ACC112 (cell line): ENCODE measurements around the gene HES4.
"Not testable (repeated sequence)": the region's sequence is repeated elsewhere in the genome, so short reads cannot be mapped to it uniquely, and the experiment has no call there.

Experiments used
- H2AFZ ChIP-seq: fragments of 200-600 bp; sonication (generic); one replicate; pipeline ENCODE4 v1.6.0; 2017; ENCODE audit warnings: antibody characterized with exemption, low read length; ENCODE audit not compliant: unreplicated experiment
- H3K27ac ChIP-seq: fragments of 200-600 bp; sonication (generic); 2 replicates; pipeline ENCODE4 v1.5.1; 2014; ENCODE audit warnings: low read depth, mild to moderate bottlenecking, antibody characterized with exemption, low read length, moderate library complexity
- H3K27me3 ChIP-seq: fragments of 200-600 bp; sonication (generic); 2 replicates; pipeline ENCODE4 v1.6.1; 2014; ENCODE audit warnings: mild to moderate bottlenecking, antibody characterized with exemption, low read length, moderate library complexity, mixed read lengths; ENCODE audit not compliant: insufficient read depth
- H3K36me3 ChIP-seq: fragments of 200-600 bp; sonication (generic); 2 replicates; pipeline ENCODE4 v1.6.1; 2016; ENCODE audit warnings: mild to moderate bottlenecking, antibody characterized with exemption, low read length, moderate library complexity, mixed read lengths; ENCODE audit not compliant: insufficient read depth
- H3K4me1 ChIP-seq: fragments of 200-600 bp; sonication (generic); one replicate; pipeline ENCODE4 v1.6.1; 2016; ENCODE audit warnings: low read length, mixed read lengths; ENCODE audit not compliant: insufficient read depth, unreplicated experiment, control insufficient read depth
- H3K4me3 ChIP-seq: fragments of 200-600 bp; sonication (generic); 2 replicates; pipeline ENCODE4 v1.5.1; 2014; ENCODE audit warnings: mild to moderate bottlenecking, low read depth, low read length
- H3K79me2 ChIP-seq: fragments of 200-600 bp; sonication (generic); one replicate; pipeline ENCODE4 v1.6.0; 2016; ENCODE audit warnings: low read length; ENCODE audit not compliant: control insufficient read depth, unreplicated experiment, insufficient read depth

The HES4 gene

DNA sequence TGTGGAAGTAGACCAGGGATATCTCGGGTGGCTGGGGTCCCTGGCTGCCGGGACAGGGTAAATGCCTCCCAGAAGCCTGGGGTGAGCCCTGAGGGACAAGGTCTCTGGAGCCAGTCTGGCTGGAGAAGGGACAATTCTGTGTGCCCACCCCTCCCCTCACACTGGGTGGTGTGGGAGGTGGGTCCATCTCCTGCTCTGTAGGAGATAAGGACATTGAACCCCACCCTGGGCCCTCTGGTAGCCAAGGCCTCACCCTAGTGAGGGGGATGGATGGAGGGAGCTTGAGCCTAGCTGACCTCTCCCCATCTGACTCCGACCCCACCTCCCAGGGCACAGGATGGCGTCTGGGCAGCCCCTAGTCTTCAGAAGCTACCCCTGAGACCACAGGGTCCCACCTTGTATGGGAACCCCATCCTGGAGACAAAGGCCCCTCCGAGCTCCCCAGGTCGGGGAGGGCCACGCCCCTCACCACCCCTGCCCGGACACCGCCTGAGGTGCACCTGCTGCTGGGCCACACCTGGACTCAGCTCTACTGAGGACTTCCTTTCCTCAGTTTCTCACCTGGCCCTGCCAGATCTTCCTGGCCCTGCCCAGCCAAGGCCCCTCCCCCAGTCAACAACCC lies 24.4 kb upstream of the HES4 start:
- H3K4me1 ChIP-seq: peaks cover 30% of the 10 kb centered on the region
- no peak overlapping the region for H2AFZ ChIP-seq
- no peaks in the 10 kb centered on the region for H3K36me3 ChIP-seq
- H3K27ac ChIP-seq: no peak overlapping the region
- no peaks in the 10 kb centered on the region for H3K27me3 ChIP-seq
- no peak overlapping the region for H3K4me3 ChIP-seq
- no peaks in the 10 kb centered on the region for H3K79me2 ChIP-seq

DNA sequence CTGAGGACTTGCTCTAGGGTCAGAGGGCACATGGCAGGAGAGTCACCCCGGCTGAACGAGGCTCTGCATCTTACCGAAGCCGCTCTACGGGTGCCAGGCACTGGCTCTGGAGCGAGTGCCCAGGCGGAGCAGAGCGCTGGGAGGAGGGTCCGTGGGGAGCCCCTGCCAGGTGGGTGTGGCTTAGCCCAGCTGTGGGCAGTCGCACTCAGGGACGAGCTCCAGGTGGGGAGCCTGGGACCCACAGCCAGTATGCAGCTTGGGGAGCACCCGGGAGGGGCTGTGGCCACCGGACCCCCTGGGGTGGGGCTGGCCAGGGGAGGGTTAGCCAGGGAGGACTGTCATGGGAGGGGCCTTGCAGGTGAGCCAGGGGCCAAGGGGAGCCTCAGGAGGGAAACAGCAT lies 23.8 kb upstream of the HES4 start:
- H2AFZ ChIP-seq: no peak overlapping the region
- H3K36me3 ChIP-seq: no peaks in the 10 kb centered on the region
- H3K79me2 ChIP-seq: no peaks in the 10 kb centered on the region
- no peaks in the 10 kb centered on the region for H3K27me3 ChIP-seq
- no peak overlapping the region for H3K27ac ChIP-seq
- H3K4me1 ChIP-seq: peaks cover 30% of the 10 kb centered on the region
- no peak overlapping the region for H3K4me3 ChIP-seq

DNA sequence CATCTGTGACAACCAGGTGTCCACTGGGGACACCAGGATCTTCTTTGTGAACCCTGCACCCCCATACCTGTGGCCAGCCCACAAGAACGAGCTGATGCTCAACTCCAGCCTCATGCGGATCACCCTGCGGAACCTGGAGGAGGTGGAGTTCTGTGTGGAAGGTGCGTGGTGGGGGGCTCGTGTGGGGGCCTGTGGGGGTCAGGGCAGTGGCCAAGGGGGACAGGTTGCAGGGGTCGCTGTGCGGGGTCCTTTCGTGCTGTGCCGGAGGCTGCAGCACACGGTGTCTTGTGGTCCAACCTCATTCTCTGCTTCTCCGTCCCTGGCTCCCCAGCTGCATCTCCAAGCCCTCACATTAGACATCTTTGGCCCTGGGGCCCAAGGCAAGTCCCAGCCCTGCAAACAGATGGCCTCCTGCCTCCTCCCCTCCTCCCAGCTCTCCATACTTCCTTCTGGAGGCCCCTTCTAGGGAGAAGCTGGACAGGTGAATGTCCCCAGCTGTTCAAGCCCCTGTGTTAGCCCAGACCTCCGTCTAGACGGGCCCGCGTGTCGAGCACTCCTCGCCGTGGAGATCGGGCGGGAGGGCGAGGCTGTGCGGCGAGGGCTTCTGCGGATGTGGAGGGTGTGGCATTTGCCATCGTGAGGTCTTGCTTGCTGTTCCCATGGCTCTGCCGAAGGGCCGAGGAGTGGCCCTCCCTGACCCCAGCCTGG lies 22.6 kb upstream of the HES4 start:
- no peaks in the 10 kb centered on the region for H3K36me3 ChIP-seq
- H3K4me3 ChIP-seq: no peak overlapping the region
- H3K4me1 ChIP-seq: peaks cover 30% of the 10 kb centered on the region
- H3K27me3 ChIP-seq: no peaks in the 10 kb centered on the region
- H3K27ac ChIP-seq: no peak overlapping the region
- no peaks in the 10 kb centered on the region for H3K79me2 ChIP-seq
- no peak overlapping the region for H2AFZ ChIP-seq

DNA sequence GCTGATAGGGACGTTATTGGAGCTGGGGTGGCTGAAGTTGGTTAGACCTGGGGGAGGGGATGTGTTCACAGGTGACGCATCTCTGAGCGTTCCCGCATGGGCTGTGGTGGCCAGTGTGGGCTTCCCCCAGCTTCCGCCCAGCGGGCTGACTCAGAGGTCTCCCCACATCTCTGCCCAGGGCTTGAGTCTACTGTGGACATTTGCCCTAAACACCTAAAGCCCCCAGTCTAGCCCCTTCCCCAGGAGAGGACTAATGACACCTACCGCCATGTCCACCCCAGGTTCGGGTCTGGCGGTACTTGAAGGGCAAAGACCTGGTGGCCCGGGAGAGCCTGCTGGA lies 22.0 kb upstream of the HES4 start:
- no peaks in the 10 kb centered on the region for H3K36me3 ChIP-seq
- peaks cover 30% of the 10 kb centered on the region for H3K4me1 ChIP-seq
- no peak overlapping the region for H3K4me3 ChIP-seq
- no peaks in the 10 kb centered on the region for H3K27me3 ChIP-seq
- no peaks in the 10 kb centered on the region for H3K79me2 ChIP-seq
- H2AFZ ChIP-seq: no peak overlapping the region
- no peak overlapping the region for H3K27ac ChIP-seq

DNA sequence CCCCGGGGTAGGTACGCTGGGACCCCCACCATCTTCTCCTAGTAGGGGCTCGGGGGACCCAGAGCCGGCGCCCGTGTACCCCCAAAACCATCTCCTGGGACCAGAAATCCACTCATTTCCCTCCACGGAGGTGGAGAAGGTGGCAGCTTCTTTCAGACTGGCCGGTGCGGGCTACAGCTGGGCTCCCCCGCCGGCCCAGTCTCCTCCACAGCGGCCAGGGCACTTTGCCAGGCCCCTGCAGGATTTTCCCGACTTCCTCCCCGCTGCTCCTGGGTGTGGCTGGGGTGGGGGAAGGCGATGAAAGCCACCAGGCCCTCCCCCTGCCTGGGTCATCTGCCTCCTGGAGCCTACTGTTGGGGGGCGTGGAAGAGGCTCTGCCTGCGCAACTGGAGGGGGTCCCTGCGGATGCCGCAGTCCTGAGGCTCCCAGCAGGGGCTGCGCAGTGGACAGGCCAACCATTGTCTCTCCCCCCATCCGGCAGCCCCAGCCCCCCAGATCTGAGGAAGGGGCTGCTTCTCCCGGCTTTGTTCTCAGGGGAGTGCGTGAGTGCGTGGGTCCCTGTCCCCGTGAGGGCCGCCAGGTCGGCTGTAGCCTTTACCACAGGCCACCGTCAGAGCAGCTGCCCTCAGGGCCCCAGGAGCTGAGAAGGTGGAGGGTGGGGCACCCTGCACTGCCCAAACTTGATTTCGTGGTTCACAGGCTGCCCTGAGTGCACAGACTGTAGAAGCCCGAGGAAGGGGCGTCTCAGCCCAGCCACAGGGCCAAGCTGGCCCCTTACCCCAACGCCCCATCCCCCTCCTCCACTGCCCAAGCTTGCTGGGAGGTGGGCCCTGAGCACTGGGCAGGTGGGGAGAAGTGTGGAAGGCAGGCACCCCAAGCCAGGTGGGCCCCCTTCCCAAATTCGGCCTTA lies 21.4 kb upstream of the HES4 start:
- H3K4me1 ChIP-seq: peaks cover 30% of the 10 kb centered on the region
- H3K36me3 ChIP-seq: no peaks in the 10 kb centered on the region
- no peaks in the 10 kb centered on the region for H3K79me2 ChIP-seq
- H3K27me3 ChIP-seq: no peaks in the 10 kb centered on the region
- peak overlapping the region; percentile 88 for H3K4me3 ChIP-seq
- no peak overlapping the region for H2AFZ ChIP-seq
- H3K27ac ChIP-seq: peak overlapping the region; percentile 62; the same call in 1 of the 2 replicates

DNA sequence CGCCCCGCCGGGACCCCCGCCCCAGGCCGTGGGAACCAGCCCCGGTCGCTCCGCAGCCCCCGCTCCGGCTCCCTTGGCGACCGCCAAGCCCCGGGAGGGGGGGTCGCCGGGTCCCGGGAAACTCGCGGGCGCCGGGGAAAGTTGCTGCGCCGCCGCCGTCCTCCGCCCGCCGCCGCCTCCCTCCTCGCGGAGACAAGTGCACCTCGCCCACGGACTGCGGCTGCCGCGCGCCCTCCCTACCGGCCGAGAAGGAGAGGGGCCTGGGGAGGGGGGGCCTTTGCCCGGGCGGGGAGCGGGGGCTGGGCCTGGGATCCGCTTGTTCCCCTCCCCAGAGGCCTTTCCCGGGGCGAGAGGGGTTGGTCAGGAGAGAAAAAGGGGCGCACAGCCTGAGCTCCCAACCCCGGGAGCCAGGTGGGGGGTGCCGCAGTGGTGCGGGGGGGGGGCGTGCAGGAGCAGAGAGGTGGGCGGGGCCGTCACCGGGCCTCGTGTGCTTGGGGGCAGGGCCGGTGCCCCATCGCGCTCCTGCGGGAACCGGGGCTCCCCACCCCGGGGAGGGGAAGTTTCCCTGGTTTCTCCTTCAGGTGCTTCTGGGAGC lies 20.6 kb upstream of the HES4 start:
- Histone ChIP-seq H3K4me3 (peak overlapping the region; percentile 88), H3K79me2 (no peaks in the 10 kb centered on the region), H3K27ac (peak overlapping the region; percentile 62; the same call in 1 of the 2 replicates), H3K27me3 (no peaks in the 10 kb centered on the region), H3K36me3 (no peaks in the 10 kb centered on the region), H3K4me1 (peaks cover 30% of the 10 kb centered on the region), H2AFZ (no peak overlapping the region)

DNA sequence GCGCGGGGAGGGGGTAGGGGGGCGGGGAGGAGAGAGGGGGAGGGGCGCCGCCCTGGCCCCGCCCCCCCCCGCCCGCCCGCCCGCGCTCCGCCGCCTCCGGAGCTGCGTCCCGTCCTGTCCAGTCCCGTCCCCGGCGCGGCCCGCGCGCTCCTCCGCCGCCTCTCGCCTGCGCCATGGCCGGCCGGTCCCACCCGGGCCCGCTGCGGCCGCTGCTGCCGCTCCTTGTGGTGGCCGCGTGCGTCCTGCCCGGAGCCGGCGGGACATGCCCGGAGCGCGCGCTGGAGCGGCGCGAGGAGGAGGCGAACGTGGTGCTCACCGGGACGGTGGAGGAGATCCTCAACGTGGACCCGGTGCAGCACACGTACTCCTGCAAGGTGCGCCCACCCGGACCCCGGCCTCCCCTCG lies 20.1 kb upstream of the HES4 start, which contains the start of gene AGRN:
Gene AGRN, plus strand, starts transcription at position 121 of the 405 bp plus-strand sequence. Its CDS starts 53 bp downstream, at position 174.
- Histone ChIP-seq H3K4me3 (peak within 1 kb of the TSS; percentile 88), H3K27me3 (no peaks in the 10 kb centered on the region), H2AFZ (peak within 1 kb of the TSS; percentile 25), H3K27ac (peak within 1 kb of the TSS; percentile 62; the same call in 1 of the 2 replicates), H3K4me1 (peaks cover 32% of the 10 kb centered on the region), H3K36me3 (peaks cover 3% of the 10 kb centered on the region; the same call in 1 of the 2 replicates), H3K79me2 (peaks cover 3% of the 10 kb centered on the region)

DNA sequence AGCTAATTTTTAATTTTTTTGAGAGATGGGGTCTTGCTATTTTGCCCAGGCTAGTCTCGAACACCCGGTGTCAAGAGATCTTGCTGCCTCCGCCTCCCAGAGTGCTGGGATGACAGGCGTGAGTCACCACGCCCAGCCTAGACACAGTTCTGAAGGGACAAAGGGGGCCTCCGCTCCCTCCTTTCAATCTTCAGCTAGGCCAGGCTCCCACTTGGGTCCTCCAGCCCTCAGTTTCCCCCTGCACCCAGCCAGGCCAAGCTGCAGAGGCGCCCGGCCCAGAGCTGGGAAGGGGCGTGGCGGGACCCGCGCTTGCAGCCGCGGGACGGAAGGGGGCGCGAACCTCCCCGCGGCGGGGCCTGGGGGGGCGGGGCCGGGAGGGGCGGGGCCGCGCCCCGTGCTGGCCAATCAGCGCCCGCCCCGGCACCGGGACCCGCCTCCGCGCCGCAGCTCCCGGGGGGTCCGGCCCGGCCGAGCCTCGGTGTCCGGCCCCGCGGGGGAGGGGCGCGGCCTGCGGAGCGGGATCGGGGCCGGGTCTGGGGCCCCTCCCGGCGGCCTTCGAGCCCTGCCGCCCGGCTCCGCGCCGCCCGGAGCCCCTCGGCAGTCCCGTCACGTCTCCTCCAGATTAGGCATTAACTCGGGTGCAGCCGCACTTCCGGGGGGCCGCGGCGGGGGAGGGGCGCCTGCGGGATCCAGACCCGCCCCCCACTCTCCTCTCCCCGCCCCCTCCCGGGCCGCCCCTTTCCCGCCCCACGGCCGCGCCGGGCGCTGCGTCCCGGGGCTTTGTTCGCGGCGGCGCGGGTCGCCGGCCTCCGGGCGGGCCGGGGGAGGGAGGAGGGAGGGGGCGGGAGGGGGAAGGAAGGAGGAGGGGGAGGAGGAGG lies 19.5 kb upstream of the HES4 start:
- peak overlapping the region; percentile 72 for H3K4me3 ChIP-seq
- no peak overlapping the region for H2AFZ ChIP-seq
- peak overlapping the region; percentile 37; the same call in 1 of the 2 replicates for H3K27ac ChIP-seq
- peaks cover 26% of the 10 kb centered on the region for H3K4me1 ChIP-seq
- H3K36me3 ChIP-seq: peaks cover 9% of the 10 kb centered on the region; the same call in 1 of the 2 replicates
- H3K27me3 ChIP-seq: no peaks in the 10 kb centered on the region
- peaks cover 10% of the 10 kb centered on the region for H3K79me2 ChIP-seq

DNA sequence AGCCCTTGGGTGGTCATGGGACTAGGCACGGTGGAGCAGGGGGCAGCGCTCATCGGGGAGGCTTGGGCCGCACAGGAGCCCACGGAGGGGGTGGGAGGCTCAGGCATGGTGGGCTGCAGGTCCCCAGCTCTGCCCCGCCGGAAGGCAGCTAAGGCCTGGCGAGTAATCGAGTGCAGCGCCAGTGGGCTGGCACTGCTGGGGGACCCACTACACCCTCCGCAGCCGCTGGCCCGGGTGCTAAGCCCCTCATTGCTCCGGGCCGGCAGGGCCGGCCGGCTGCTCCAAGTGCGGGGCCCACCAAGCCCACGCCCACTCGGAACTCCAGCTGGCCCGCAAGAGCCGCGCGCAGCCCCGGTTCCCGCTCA lies 18.4 kb upstream of the HES4 start:
- H3K4me3 ChIP-seq, H3K27me3 ChIP-seq, H3K27ac ChIP-seq, H2AFZ ChIP-seq: not testable (repeated sequence)
- Histone ChIP-seq H3K4me1 (peaks cover 20% of the 10 kb centered on the region), H3K79me2 (peaks cover 20% of the 10 kb centered on the region), H3K36me3 (peaks cover 17% of the 10 kb centered on the region; the same call in 1 of the 2 replicates)
